GM12878 (cell line): ENCODE data around the gene HNRNPF. TPM values are rescaled to one million over a fixed set of nuclear protein-coding genes. Genes with fewer than 3 reads are reported as not detected.
A peak's percentile ranks its signal among the peaks of the same experiment; 100 is the strongest.

Source experiments
- BCL11A ChIP-seq: IDR thresholded peaks from 2 replicates; pipeline ENCODE4 v1.6.1; 2011; ENCODE audit warnings: low read depth, low read length
- CEBPB ChIP-seq, 2 experiments: fragments of 150-350 bp in 1 of 2; IDR thresholded peaks; 2 replicates each; pipeline ENCODE4 v1.6.1; 2012 to 2014; ENCODE audit warnings: low read depth in 2 of 2, low read length in 2 of 2, borderline replicate concordance in 1 of 2, inconsistent platforms in 1 of 2
- CREM ChIP-seq: IDR thresholded peaks from 2 replicates; pipeline ENCODE4 v1.6.1; 2014; ENCODE audit warnings: antibody characterized with exemption, low read depth
- CTCF ChIP-seq, 3 experiments: IDR thresholded peaks in 2 of 3; conservative IDR thresholded peaks in 1 of 3; 2 replicates each; pipeline ENCODE4 v1.5.1; 2011; ENCODE audit warnings: low read depth in 3 of 3, low read length in 3 of 3, mild to moderate bottlenecking in 3 of 3, control low read depth in 2 of 3, moderate library complexity in 2 of 3, inconsistent platforms in 1 of 3, mixed read lengths in 1 of 3; ENCODE audit not compliant: control insufficient read depth in 2 of 3, insufficient read depth in 1 of 3; ENCODE audit errors: extremely low read depth in 1 of 3
- ESRRA ChIP-seq: IDR thresholded peaks from 2 replicates; pipeline ENCODE4 v1.6.1; 2012; ENCODE audit warnings: mild to moderate bottlenecking, low read length, improper control_type of control experiment
- HDAC2 ChIP-seq: fragments of 200-600 bp; sonication (generic); IDR thresholded peaks from 2 replicates; pipeline ENCODE4 v1.6.1; 2017
- MLLT1 ChIP-seq: fragments of 450-650 bp; IDR thresholded peaks from 2 replicates; pipeline ENCODE4 v1.6.1; 2016; ENCODE audit warnings: mild to moderate bottlenecking
- MYC ChIP-seq: IDR thresholded peaks from 2 replicates; pipeline ENCODE4 v1.6.1; 2011; ENCODE audit warnings: mild to moderate bottlenecking, low read length, moderate library complexity, inconsistent platforms; ENCODE audit not compliant: insufficient read depth, insufficient replicate concordance, insufficient read length, severe bottlenecking
- NKRF ChIP-seq: fragments of 450-650 bp; conservative IDR thresholded peaks from 2 replicates; pipeline ENCODE4 v1.6.1; 2017; ENCODE audit warnings: mild to moderate bottlenecking, moderate library complexity
- PAX5 ChIP-seq: IDR thresholded peaks from 2 replicates; pipeline ENCODE4 v1.6.1; 2011; ENCODE audit warnings: low read depth, low read length, borderline replicate concordance
- POLR2AphosphoS2 ChIP-seq: IDR thresholded peaks from 2 replicates; pipeline ENCODE4 v1.6.1; 2011; ENCODE audit warnings: low read depth, mild to moderate bottlenecking, low read length, improper control_type of control experiment, moderate library complexity
- POLR2AphosphoS5 ChIP-seq: IDR thresholded peaks from 2 replicates; pipeline ENCODE4 v1.6.1; 2011; ENCODE audit warnings: mild to moderate bottlenecking, low read length, inconsistent platforms
- RELB ChIP-seq: fragments of 450-650 bp; IDR thresholded peaks from 2 replicates; pipeline ENCODE4 v1.6.1; 2017; ENCODE audit warnings: low read depth, mild to moderate bottlenecking, moderate library complexity
- SIN3A ChIP-seq: IDR thresholded peaks from 2 replicates; pipeline ENCODE4 v1.6.1; 2012; ENCODE audit warnings: low read depth, low read length, improper control_type of control experiment
- SMAD5 ChIP-seq: IDR thresholded peaks from 2 replicates; pipeline ENCODE4 v1.6.1; 2016; ENCODE audit warnings: antibody characterized with exemption, low read depth
- TAF1 ChIP-seq: IDR thresholded peaks from 2 replicates; pipeline ENCODE4 v1.6.1; 2011; ENCODE audit warnings: mild to moderate bottlenecking, low read depth, low read length, borderline replicate concordance
- USF1 ChIP-seq: IDR thresholded peaks from 2 replicates; pipeline ENCODE4 v1.6.1; 2011; ENCODE audit warnings: borderline replicate concordance, low read depth, mild to moderate bottlenecking, moderate library complexity, mixed read lengths, low read length; ENCODE audit not compliant: insufficient read depth; ENCODE audit errors: extremely low read length
- USF2 ChIP-seq: IDR thresholded peaks from 2 replicates; pipeline ENCODE4 v1.6.1; 2011; ENCODE audit warnings: low read depth, low read length, improper control_type of control experiment, borderline replicate concordance
- YBX1 ChIP-seq: fragments of 450-650 bp; IDR thresholded peaks from 2 replicates; pipeline ENCODE4 v1.6.1; 2016; ENCODE audit warnings: antibody characterized with exemption
- ZBED1 ChIP-seq: IDR thresholded peaks from 2 replicates; pipeline ENCODE4 v1.6.1; 2016; ENCODE audit warnings: borderline replicate concordance
- polyA plus RNA-seq, 11 experiments: library from polyadenylated mRNA; depleted of rRNA in 4 of 11; unstranded in 6 of 11; stranded (reverse) in 5 of 11; fragments of >200 nt; fragmentation: Nextera tagmentation in 4 of 11; fragmentation: Illumina TruSeq in 1 of 11; extraction: Ambion mirVana in 4 of 11; extraction: Trizol in 1 of 11; gene quantifications; 1 replicate in 1 of 11; 2 replicates in 10 of 11; pipeline versions ENCODE4 v1.2.1 to v1.2.3, GENCODE V29; 2011 to 2016; ENCODE audit warnings: inconsistent platforms in 2 of 11, missing spikeins in 2 of 11, low read depth in 1 of 11
- total RNA-seq, 4 experiments: library from RNA; depleted of rRNA in 3 of 4; stranded (reverse); fragments of >200 nt in 3 of 4; fragmentation: Illumina TruSeq in 1 of 4; extraction: Trizol in 1 of 4; gene quantifications; 2 replicates each; pipeline versions ENCODE4 v1.2.1 to v1.2.3, GENCODE V29; 2013 to 2021

HNRNPF gene
- total and polyA plus RNA-seq, 10 of the 15 experiments (the other 5 are each of a cell fraction or from before 2014, with no cell fraction given) = 156 to 373 (median 293) TPM

GRCh38 chr10:43407576-43408330 is 1.2 kb downstream of the HNRNPF start (continued):
- TF ChIP-seq NKRF = peak; percentile 91
- peak; percentile 59; the same call in 1 of the 2 replicates for TF ChIP-seq SIN3A
- TF ChIP-seq PAX5 = peak; percentile 58; the same call in 1 of the 2 replicates
- no peak for TF ChIP-seq HDAC2
- peak; percentile 64 for TF ChIP-seq USF1
- TF ChIP-seq SMAD5 = peak; percentile 81; the same call in 1 of the 2 replicates
- no peak for TF ChIP-seq YBX1
- TF ChIP-seq CEBPB (IDR thresholded peaks at IDR 0.05; ENCODE audit: borderline replicate concordance in 1 of 2, low read depth in 2 of 2, low read length in 2 of 2) = peak in 1 of 2 experiments; percentile 97; a peak in 2 of 4 replicates
- TF ChIP-seq ZBED1 = 0 out of 2 replicates have a peak, but pooled peaks have one; percentile 52
- peak; percentile 69 for TF ChIP-seq MYC
- TF ChIP-seq POLR2AphosphoS5 = peak; percentile 97
- TF ChIP-seq POLR2AphosphoS2 = peak; percentile 78; the same call in 1 of the 2 replicates
- TF ChIP-seq TAF1 = peak; percentile 91
- peak; percentile 21; the same call in 1 of the 2 replicates for TF ChIP-seq USF2
- TF ChIP-seq ESRRA = no peak
- peak; percentile 37; the same call in 1 of the 2 replicates for TF ChIP-seq BCL11A
- peak; percentile 56; the same call in 1 of the 2 replicates for TF ChIP-seq CREM
- TF ChIP-seq RELB = 0 out of 2 replicates have a peak, but pooled peaks have one; percentile 28
- TF ChIP-seq CTCF (IDR thresholded peaks at IDR 0.05 in 2 of 3, conservative IDR thresholded peaks at IDR 0.05 in 1 of 3; ENCODE audit: control insufficient read depth in 2 of 3, extremely low read depth in 1 of 3, insufficient read depth in 1 of 3, low read depth in 3 of 3, low read length in 3 of 3) = peak in 2 of 3 experiments; percentile 23 to 45; a peak in 3 of 6 replicates
- peak; percentile 83 for TF ChIP-seq MLLT1
